ENCODE measurements around the gene VWA1. TPM values are rescaled to one million over a fixed set of nuclear protein-coding genes. Genes with fewer than 3 reads are reported as not detected.
A peak's percentile ranks its signal among the peaks of the same experiment; 100 is the strongest.

Gene VWA1
- total and polyA plus RNA-seq, 8 donors = 50.0 to 147 (median 72.5) TPM

GRCh38 chr1:1434131-1434823 lies 1.2 kb upstream of the VWA1 start:
- H3K36me3 ChIP-seq = peaks cover 0 to 4% of the 10 kb centered on the region in 2 donors
- peaks cover 0 to 93% of the 10 kb centered on the region in 2 donors for H3K27me3 ChIP-seq
- no peak for TF ChIP-seq CTCF (IDR thresholded peaks at IDR 0.05)
- DNase-seq = peak in 3 of 4 donors; percentile 75 to 87 (median 86)
- intact Hi-C loops (cut with DNase I) = no loop called here
- H3K4me3 ChIP-seq = peak overlapping the region in 1 of 2 donors; percentile 52
- H3K9me3 ChIP-seq = no peaks in the 10 kb centered on the region
- H3K4me1 ChIP-seq = peaks cover 46 to 88% of the 10 kb centered on the region in 2 donors
- peak overlapping the region; percentile 84 to 91 for H3K27ac ChIP-seq
- peak; percentile 2 for ATAC-seq

- peaks cover 0 to 90% of the 10 kb centered on the region in 2 donors for H3K27me3 ChIP-seq
- peak overlapping the region; percentile 84 to 91 for H3K27ac ChIP-seq
- H3K4me3 ChIP-seq = peak overlapping the region in 1 of 2 donors; percentile 52
- intact Hi-C loops (cut with DNase I) = no loop called here
- H3K9me3 ChIP-seq = no peaks in the 10 kb centered on the region
- H3K4me1 ChIP-seq = peaks cover 41 to 84% of the 10 kb centered on the region in 2 donors
- TF ChIP-seq CTCF (IDR thresholded peaks at IDR 0.05) = no peak
- H3K36me3 ChIP-seq = peaks cover 0 to 4% of the 10 kb centered on the region in 2 donors
- no peak for ATAC-seq
- DNase-seq = peak in 1 of 4 donors; percentile 12
Observed at GRCh38 chr1:1434824-1435105, 725 bp upstream of the VWA1 start.

- ATAC-seq (no peak), DNase-seq (peak in 1 of 4 donors; percentile 73)
- H3K4me1 ChIP-seq = peaks cover 36 to 78% of the 10 kb centered on the region in 2 donors
- H3K27me3 ChIP-seq = peaks cover 0 to 77% of the 10 kb centered on the region in 2 donors
- peaks cover 0 to 4% of the 10 kb centered on the region in 2 donors for H3K36me3 ChIP-seq
- no peaks in the 10 kb centered on the region for H3K9me3 ChIP-seq
- peak overlapping the region; percentile 84 to 91 for H3K27ac ChIP-seq
- H3K4me3 ChIP-seq = peak overlapping the region; percentile 42 to 52
- TF ChIP-seq CTCF (IDR thresholded peaks at IDR 0.05) = no peak
- intact Hi-C loops (cut with DNase I) = no loop called here
Observed at GRCh38 chr1:1435911-1436629, 580 bp downstream of the VWA1 start.

- intact Hi-C loops (cut with DNase I) = no loop called here
- ATAC-seq = no peak
- DNase-seq = no peak
- H3K27ac ChIP-seq = no peak overlapping the region
- H3K27me3 ChIP-seq = peaks cover 0 to 71% of the 10 kb centered on the region in 2 donors
- H3K36me3 ChIP-seq = peaks cover 0 to 4% of the 10 kb centered on the region in 2 donors
- H3K4me1 ChIP-seq = peaks cover 36 to 78% of the 10 kb centered on the region in 2 donors
- H3K4me3 ChIP-seq = peak overlapping the region; percentile 42 to 52
- TF ChIP-seq CTCF (IDR thresholded peaks at IDR 0.05) = no peak
- H3K9me3 ChIP-seq = no peaks in the 10 kb centered on the region
Observed at GRCh38 chr1:1436630-1437032, 1.1 kb downstream of the VWA1 start.

Measured in left lung (tissue), 10 donors.